ENCODE data around the gene CTNNA1. TPM values are rescaled to one million over a fixed set of nuclear protein-coding genes. Genes with fewer than 3 reads are reported as not detected.
"Not testable (repeated sequence)": the region's sequence is repeated elsewhere in the genome, so short reads cannot be mapped to it uniquely, and the experiment has no call there.

The CTNNA1 gene
- total RNA-seq, 1 donor: 327 TPM

- H3K4me3 ChIP-seq (ENCODE audit: low read depth, low read length): no peak overlapping the region
- no peak for TF ChIP-seq CTCF (IDR thresholded peaks at IDR 0.05; ENCODE audit: insufficient read depth, low read length)
- peak; percentile 43 for DNase-seq (ENCODE audit: low read depth)
Measured at GRCh38 chr5:138724470-138725146, 28.6 kb upstream of the CTNNA1 start.

GRCh38 chr5:138725153-138725817, 27.9 kb upstream of the CTNNA1 start:
- H3K4me3 ChIP-seq (ENCODE audit: low read depth, low read length): no peak overlapping the region
- TF ChIP-seq CTCF (IDR thresholded peaks at IDR 0.05; ENCODE audit: insufficient read depth, low read length): peak; percentile 54
- peak; percentile 84 for DNase-seq (ENCODE audit: low read depth)

GRCh38 chr5:138725818-138726416, 27.3 kb upstream of the CTNNA1 start:
- peak; percentile 19 for TF ChIP-seq CTCF (IDR thresholded peaks at IDR 0.05; ENCODE audit: insufficient read depth, low read length)
- H3K4me3 ChIP-seq (ENCODE audit: low read depth, low read length): no peak overlapping the region
- DNase-seq (ENCODE audit: low read depth): peak; percentile 31

- no peak for TF ChIP-seq CTCF (IDR thresholded peaks at IDR 0.05; ENCODE audit: insufficient read depth, low read length)
- no peak overlapping the region for H3K4me3 ChIP-seq (ENCODE audit: low read depth, low read length)
- no peak for DNase-seq (ENCODE audit: low read depth)
Measured at GRCh38 chr5:138726848-138727247, 26.4 kb upstream of the CTNNA1 start.

GRCh38 chr5:138730496-138730895, 22.7 kb upstream of the CTNNA1 start:
- DNase-seq (ENCODE audit: low read depth); H3K4me3 ChIP-seq (ENCODE audit: low read depth, low read length): not testable (repeated sequence)

- no peak for TF ChIP-seq CTCF (IDR thresholded peaks at IDR 0.05; ENCODE audit: insufficient read depth, low read length)
- DNase-seq (ENCODE audit: low read depth): no peak
- no peak overlapping the region for H3K4me3 ChIP-seq (ENCODE audit: low read depth, low read length)
Measured at GRCh38 chr5:138732466-138732865, 20.8 kb upstream of the CTNNA1 start.

GRCh38 chr5:138732933-138733332, 20.3 kb upstream of the CTNNA1 start:
- DNase-seq (ENCODE audit: low read depth): no peak
- no peak for TF ChIP-seq CTCF (IDR thresholded peaks at IDR 0.05; ENCODE audit: insufficient read depth, low read length)

More at GRCh38 chr5:138732933-138733332, 20.3 kb upstream of the CTNNA1 start:
- H3K4me3 ChIP-seq (ENCODE audit: low read depth, low read length): no peak overlapping the region
